Right lobe of liver (tissue), 4 donors: ENCODE results near the gene CACNA1C.

Source experiments
- POLR2A ChIP-seq: fragments of 450-650 bp; IDR thresholded peaks from one replicate; pipeline ENCODE4 v1.6.1; 2017; ENCODE audit warnings: antibody characterized with exemption, mild to moderate bottlenecking
- TF ChIP-seq, protein P1 (sequence below), 4 donors: fragments of 200-600 bp in 3 of 4; fragments of 450-650 bp in 1 of 4; IDR thresholded peaks; one replicate each; pipeline versions ENCODE4 v1.5.1 to v1.8.0; 2016 to 2022; ENCODE audit warnings: antibody characterized with exemption in 4 of 4, mild to moderate bottlenecking in 2 of 4
- donor health status: DM: no; HTN: no; CAD: no.
- donor health status: DM: no; HTN: no; CAD: no.
- donor health status: DM: no; HTN: yes; CAD: no.

- TF ChIP-seq, protein P1, sequence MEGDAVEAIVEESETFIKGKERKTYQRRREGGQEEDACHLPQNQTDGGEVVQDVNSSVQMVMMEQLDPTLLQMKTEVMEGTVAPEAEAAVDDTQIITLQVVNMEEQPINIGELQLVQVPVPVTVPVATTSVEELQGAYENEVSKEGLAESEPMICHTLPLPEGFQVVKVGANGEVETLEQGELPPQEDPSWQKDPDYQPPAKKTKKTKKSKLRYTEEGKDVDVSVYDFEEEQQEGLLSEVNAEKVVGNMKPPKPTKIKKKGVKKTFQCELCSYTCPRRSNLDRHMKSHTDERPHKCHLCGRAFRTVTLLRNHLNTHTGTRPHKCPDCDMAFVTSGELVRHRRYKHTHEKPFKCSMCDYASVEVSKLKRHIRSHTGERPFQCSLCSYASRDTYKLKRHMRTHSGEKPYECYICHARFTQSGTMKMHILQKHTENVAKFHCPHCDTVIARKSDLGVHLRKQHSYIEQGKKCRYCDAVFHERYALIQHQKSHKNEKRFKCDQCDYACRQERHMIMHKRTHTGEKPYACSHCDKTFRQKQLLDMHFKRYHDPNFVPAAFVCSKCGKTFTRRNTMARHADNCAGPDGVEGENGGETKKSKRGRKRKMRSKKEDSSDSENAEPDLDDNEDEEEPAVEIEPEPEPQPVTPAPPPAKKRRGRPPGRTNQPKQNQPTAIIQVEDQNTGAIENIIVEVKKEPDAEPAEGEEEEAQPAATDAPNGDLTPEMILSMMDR (IDR thresholded peaks at IDR 0.05), result no peak
- TF ChIP-seq POLR2A, result no peak
Observed at GRCh38 chr12:2543801-2544200, 491.0 kb downstream of the CACNA1C start.
